SJSA1 (cell line): ENCODE measurements around the gene DPPA4. TPM values are rescaled to one million over a fixed set of nuclear protein-coding genes. Genes with fewer than 3 reads are reported as not detected.

ENCODE experiments used
- DNase-seq, 2 experiments: peaks; one replicate each; pipeline ENCODE4 v3.0.0-alpha.2; 2015 to 2020; ENCODE audit warnings: low spot score in 2 of 2, low read depth in 1 of 2
- H3K27ac ChIP-seq: fragments of 250-450 bp; sonication (Bioruptor Pico); 2 replicates; pipeline ENCODE4 v1.5.1; 2020; ENCODE audit warnings: mild to moderate bottlenecking, moderate library complexity
- H3K27me3 ChIP-seq: fragments of 250-450 bp; sonication (Bioruptor Pico); replicated peaks from 2 replicates; pipeline ENCODE4 v1.5.1; 2020; ENCODE audit warnings: mild to moderate bottlenecking, moderate library complexity
- H3K36me3 ChIP-seq: fragments of 250-450 bp; sonication (Bioruptor Pico); 2 replicates; pipeline ENCODE4 v1.5.1; 2020; ENCODE audit warnings: mild to moderate bottlenecking
- H3K4me1 ChIP-seq: fragments of 250-450 bp; sonication (Bioruptor Pico); replicated peaks from 2 replicates; pipeline ENCODE4 v1.6.1; 2021; ENCODE audit warnings: mild to moderate bottlenecking
- H3K4me3 ChIP-seq: fragments of 250-450 bp; sonication (Bioruptor Pico); 2 replicates; pipeline ENCODE4 v1.5.1; 2020; ENCODE audit warnings: mild to moderate bottlenecking
- H3K9me3 ChIP-seq: fragments of 250-450 bp; sonication (Bioruptor Pico); replicated peaks from 2 replicates; pipeline ENCODE4 v1.5.1; 2020; ENCODE audit warnings: mild to moderate bottlenecking
- total RNA-seq: library from RNA; depleted of rRNA; stranded (reverse); fragments of >200 nt; shearing (Covaris generic); gene quantifications from 2 replicates; pipeline ENCODE4 v1.2.3, GENCODE V29; 2014; rRNA removed

DPPA4 gene
- total RNA-seq, 1 experiment from 2014 or later = not detected

DNA sequence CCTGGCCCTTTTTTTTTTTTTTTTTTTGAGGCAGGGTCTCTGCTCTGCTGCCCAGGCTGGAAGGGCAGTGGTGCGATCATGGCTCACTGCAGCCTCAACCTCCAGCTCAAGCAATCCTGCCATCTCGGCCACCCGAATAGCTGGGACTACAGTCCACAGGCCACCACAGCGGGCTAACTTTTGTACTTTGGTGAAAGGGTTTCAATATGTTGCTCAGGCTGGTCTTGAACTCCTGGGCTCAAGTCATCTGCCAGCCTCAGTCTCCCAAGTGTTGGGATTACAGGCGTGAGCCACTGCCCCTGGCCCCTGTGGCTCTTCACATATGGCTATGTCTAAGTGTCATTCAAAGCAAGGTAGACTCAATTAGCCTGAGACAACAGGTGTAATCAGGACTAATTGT, 12.2 kb downstream of the DPPA4 start:
- Histone ChIP-seq H3K9me3 (no peaks in the 10 kb centered on the region; the same call in 1 of the 2 replicates), H3K36me3 (no peaks in the 10 kb centered on the region), H3K4me3 (no peak overlapping the region), H3K27me3 (no peaks in the 10 kb centered on the region), H3K4me1 (no peaks in the 10 kb centered on the region), H3K27ac (no peak overlapping the region)
- DNase-seq = no peak

DNA sequence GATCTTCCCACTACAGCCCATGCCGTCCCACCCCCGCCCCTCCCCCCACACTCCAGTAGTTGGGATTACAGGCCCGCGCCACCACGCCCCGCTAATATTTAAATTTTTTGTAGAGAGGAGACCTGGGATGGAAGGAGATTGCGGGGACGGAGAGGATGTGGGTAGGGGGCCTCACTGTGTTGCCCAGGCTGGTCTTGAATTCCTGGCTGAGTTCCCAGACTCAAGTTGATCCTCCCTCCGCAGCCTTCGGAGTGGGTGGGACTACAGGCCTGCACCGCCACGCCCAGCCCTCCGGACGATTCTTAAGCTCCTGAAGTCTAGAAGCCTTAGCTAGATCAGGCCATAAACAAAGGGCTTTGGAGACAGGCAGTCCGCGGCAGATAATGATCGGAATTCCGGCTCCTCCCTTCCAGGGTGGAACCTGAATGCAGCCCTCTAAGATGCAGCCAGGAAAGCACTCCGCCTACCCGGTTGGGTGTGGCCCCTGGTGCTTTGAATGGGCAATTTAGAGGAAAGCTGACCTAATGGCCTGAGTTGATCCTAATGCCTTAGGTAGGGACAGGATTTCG, 21.1 kb downstream of the DPPA4 start, which contains the start of gene DPPA2:
Gene DPPA2 (minus strand): TSS at position 356 of the 569 bp plus-strand sequence. CDS start 1,975 bp downstream, outside the sequence.
- no peaks in the 10 kb centered on the region for H3K27me3 ChIP-seq
- H3K27ac ChIP-seq = no peak within 1 kb of the TSS
- no peaks in the 10 kb centered on the region for H3K4me1 ChIP-seq
- H3K9me3 ChIP-seq = 0 out of 2 replicates have a peak, but pooled peaks cover 2% of the 10 kb centered on the region
- H3K36me3 ChIP-seq = no peaks in the 10 kb centered on the region
- no peak within 1 kb of the TSS for H3K4me3 ChIP-seq
- no peak for DNase-seq

DNA sequence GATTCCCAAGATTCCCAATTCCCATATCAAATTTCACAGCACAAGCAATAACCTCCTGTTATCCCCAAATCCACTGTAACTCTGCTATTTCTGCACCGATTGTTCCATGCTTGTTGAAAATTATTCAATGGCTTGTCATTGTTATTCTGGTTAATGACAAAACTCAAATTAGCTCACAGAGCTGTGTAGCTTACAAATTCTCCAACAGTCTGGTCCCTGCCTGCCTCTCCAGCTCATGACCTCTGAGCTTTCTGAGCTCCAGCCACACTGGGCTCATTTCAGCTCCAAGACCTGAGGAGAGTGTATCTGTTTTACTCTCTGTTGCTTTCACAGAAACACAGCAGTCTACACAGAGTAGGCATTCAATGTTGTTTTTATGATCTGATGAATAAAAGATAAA, 24.3 kb downstream of the DPPA4 start:
- no peak for DNase-seq
- no peak overlapping the region for H3K4me3 ChIP-seq
- H3K27me3 ChIP-seq = no peaks in the 10 kb centered on the region
- H3K36me3 ChIP-seq = no peaks in the 10 kb centered on the region
- no peaks in the 10 kb centered on the region for H3K4me1 ChIP-seq
- no peak overlapping the region for H3K27ac ChIP-seq
- H3K9me3 ChIP-seq = 0 out of 2 replicates have a peak, but pooled peaks cover 2% of the 10 kb centered on the region

DNA sequence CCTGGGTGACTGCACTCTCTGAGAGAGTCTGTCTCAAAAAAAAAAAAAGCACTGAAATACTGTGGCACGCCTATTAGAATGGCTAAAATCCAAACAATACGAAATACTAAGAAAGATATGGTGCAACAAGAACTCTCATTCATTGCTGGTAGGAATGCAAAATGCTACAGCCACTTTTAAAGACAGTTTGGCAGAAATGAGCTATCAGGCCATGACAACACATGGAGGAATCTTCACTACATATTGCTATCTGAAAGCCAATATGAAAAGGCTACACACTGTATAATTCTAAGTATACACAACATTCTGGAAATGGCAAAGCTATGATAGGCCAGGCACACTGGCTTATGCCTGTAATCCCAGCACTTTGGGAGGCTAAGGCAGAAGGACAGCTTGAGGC, 39.9 kb downstream of the DPPA4 start:
- DNase-seq = no peak
- no peak overlapping the region for H3K27ac ChIP-seq
- H3K4me1 ChIP-seq = no peaks in the 10 kb centered on the region
- no peaks in the 10 kb centered on the region for H3K27me3 ChIP-seq
- H3K4me3 ChIP-seq = no peak overlapping the region
- H3K36me3 ChIP-seq = no peaks in the 10 kb centered on the region
- no peaks in the 10 kb centered on the region for H3K9me3 ChIP-seq

DNA sequence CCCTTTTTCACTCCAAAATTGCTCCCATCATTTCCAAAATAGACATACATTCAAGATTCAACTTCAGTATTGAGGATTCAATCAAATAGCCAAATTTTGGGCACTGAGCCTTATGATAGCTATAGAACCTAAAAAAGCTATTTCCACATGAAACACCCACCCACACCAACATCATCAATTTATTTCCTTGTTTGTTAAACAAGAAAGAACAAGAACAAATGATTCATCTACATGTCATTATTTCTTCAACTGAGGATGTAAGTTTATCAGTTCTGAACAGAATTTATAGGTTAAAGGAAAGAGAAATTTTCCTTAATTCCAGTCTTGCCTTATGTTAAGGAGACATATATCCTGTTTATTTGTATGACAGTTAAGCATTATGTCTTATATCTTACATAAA, 53.3 kb downstream of the DPPA4 start:
- H3K27me3 ChIP-seq = no peaks in the 10 kb centered on the region

DNA sequence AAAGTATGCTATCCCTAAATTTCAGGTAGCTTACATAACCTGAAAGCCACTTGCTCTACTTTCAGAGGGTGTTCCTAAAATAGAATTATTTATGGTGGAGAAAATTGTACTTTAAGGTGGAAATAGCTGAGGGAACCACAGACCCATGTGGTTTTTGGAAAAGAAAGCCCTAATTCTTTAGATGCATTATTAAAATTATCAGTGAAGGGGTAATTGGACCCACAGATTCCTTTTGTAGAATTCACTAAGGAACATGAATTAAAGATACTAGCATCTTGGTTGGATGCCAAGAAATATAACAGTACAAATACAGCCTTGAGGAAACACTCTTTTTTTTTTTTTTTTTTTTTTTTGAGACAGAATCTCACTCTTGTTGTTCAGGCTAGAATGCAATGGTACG, 58.8 kb downstream of the DPPA4 start:
- Histone ChIP-seq H3K4me3 (no peak overlapping the region), H3K27me3 (no peaks in the 10 kb centered on the region), H3K27ac (no peak overlapping the region), H3K4me1 (no peaks in the 10 kb centered on the region), H3K9me3 (no peaks in the 10 kb centered on the region), H3K36me3 (no peaks in the 10 kb centered on the region)
- DNase-seq = no peak

More for the DNA sequence above, 53.3 kb downstream of the DPPA4 start:
- Histone ChIP-seq H3K9me3 (no peaks in the 10 kb centered on the region), H3K4me3 (no peak overlapping the region), H3K4me1 (no peaks in the 10 kb centered on the region), H3K27ac (no peak overlapping the region), H3K36me3 (no peaks in the 10 kb centered on the region)
- DNase-seq = no peak

DNA sequence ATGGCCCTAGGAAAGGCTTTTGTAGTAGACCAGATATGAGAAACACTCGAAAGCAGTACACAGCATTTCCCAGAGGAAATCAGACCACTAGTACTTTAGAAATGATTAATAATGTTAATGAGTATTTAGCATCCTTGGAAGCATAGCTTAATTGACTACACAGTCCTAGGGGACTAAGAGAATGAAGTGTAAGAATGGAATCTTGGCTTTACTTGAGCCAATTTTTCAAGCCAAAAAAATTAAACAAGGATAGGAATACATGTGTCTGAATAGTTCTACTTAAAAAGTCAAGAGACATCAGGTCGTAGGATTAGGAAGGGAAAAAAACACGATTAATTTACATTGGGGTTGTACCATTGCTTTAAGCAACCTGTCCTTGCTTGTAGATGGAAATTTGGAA, 59.2 kb downstream of the DPPA4 start:
- Histone ChIP-seq H3K36me3 (no peaks in the 10 kb centered on the region), H3K4me1 (no peaks in the 10 kb centered on the region), H3K9me3 (no peaks in the 10 kb centered on the region), H3K27ac (no peak overlapping the region), H3K27me3 (no peaks in the 10 kb centered on the region), H3K4me3 (no peak overlapping the region)
- DNase-seq = no peak

Other genes starting within 250 kb of the DPPA4 start
- not detected in 2 replicates for gene MORC1, start 219.4 kb downstream of the DPPA4 start, total RNA-seq
- gene C3orf85, start 200.8 kb downstream of the DPPA4 start, total RNA-seq = not detected in 2 replicates
- gene DPPA2, start 21.0 kb downstream of the DPPA4 start, total RNA-seq = not detected in 2 replicates